ENCODE results near the gene DPYSL5.

DNA sequence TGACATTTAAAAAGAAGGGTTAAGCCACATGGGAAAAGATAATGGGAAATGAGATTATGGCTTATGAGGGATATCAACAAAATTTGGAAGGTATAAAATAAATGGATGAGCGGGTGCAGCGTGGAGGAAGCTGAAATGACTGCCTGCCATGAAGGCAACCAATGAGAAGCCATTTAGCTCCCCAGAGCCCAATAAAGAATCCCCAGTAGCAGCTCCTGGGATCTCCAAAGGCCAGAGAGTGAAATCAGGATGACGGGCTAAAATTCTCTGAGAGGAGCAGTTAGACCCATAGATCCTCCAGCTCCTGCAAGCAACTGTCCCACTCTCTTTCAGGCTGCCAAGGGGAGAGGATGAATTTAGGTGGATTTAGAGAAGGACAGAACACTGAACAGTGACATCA is 109.6 kb downstream of the DPYSL5 start:
- TF ChIP-seq CTCF (IDR thresholded peaks at IDR 0.05) (no peak), POLR2A (IDR thresholded peaks at IDR 0.05) (no peak)

Measured in body of pancreas (tissue), 4 donors.